HG02763 (cell line): ENCODE data around the gene LRRC28.

Experiments used
- ATAC-seq: cut with Tn5 transposase; IDR thresholded peaks from one replicate; pipeline ENCODE4 v1.9.1; 2021; ENCODE audit warnings: mild to moderate bottlenecking, moderate library complexity; ENCODE audit not compliant: unreplicated experiment

LRRC28 gene

GRCh38 chr15:99305761-99306505 lies 54.7 kb downstream of the LRRC28 start:
- no peak for ATAC-seq

GRCh38 chr15:99306694-99307338 lies 55.5 kb downstream of the LRRC28 start:
- no peak for ATAC-seq

GRCh38 chr15:99307735-99308134 lies 56.5 kb downstream of the LRRC28 start:
- no peak for ATAC-seq

- no peak for ATAC-seq
Observed at GRCh38 chr15:99310745-99311144, 59.5 kb downstream of the LRRC28 start.

- no peak for ATAC-seq
Observed at GRCh38 chr15:99312228-99312627, 60.9 kb downstream of the LRRC28 start.

GRCh38 chr15:99312794-99313193 lies 61.5 kb downstream of the LRRC28 start:
- no peak for ATAC-seq

- no peak for ATAC-seq
Observed at GRCh38 chr15:99315636-99316035, 64.4 kb downstream of the LRRC28 start.

GRCh38 chr15:99320374-99321215 lies 69.3 kb downstream of the LRRC28 start:
- ATAC-seq, result no peak

GRCh38 chr15:99321468-99321867 lies 70.2 kb downstream of the LRRC28 start:
- ATAC-seq, result no peak

- no peak for ATAC-seq
Observed at GRCh38 chr15:99322643-99323405, 71.5 kb downstream of the LRRC28 start.

- peak; percentile 59 for ATAC-seq
Observed at GRCh38 chr15:99324082-99324620, 72.9 kb downstream of the LRRC28 start.

- no peak for ATAC-seq
Observed at GRCh38 chr15:99324700-99325099, 73.4 kb downstream of the LRRC28 start.

- ATAC-seq, result no peak
Observed at GRCh38 chr15:99326235-99326634, 75.0 kb downstream of the LRRC28 start.

GRCh38 chr15:99328106-99329072 lies 77.1 kb downstream of the LRRC28 start:
- ATAC-seq, result no peak

GRCh38 chr15:99331381-99331780 lies 80.1 kb downstream of the LRRC28 start:
- ATAC-seq, result no peak

GRCh38 chr15:99333413-99333812 lies 82.1 kb downstream of the LRRC28 start:
- ATAC-seq, result no peak

- no peak for ATAC-seq
Observed at GRCh38 chr15:99333981-99334380, 82.7 kb downstream of the LRRC28 start.

GRCh38 chr15:99335508-99335907 lies 84.2 kb downstream of the LRRC28 start:
- no peak for ATAC-seq

- ATAC-seq, result no peak
Observed at GRCh38 chr15:99336794-99337193, 85.5 kb downstream of the LRRC28 start.
